ENCODE measurements around the gene ERC1.

GRCh38 chr12:1474041-1474573, 483.1 kb downstream of the ERC1 start:
- TF ChIP-seq EZH2 (IDR thresholded peaks at IDR 0.05; ENCODE audit: borderline replicate concordance, low read length), result no peak
- TF ChIP-seq CTCF (IDR thresholded peaks at IDR 0.05; ENCODE audit: low read length), result no peak

Data from OCI-LY1 (cell line).